ENCODE results near the gene ANKRD12.

- TF ChIP-seq POLR2A (IDR thresholded peaks at IDR 0.05; ENCODE audit: low read depth, low read length) (no peak), CTCF (IDR thresholded peaks at IDR 0.05 in 2 of 3, conservative IDR thresholded peaks at IDR 0.05 in 1 of 3; ENCODE audit: control insufficient read depth in 2 of 3, extremely low read depth in 1 of 3, insufficient read depth in 1 of 3, low read depth in 3 of 3, low read length in 3 of 3) (no peak), TARDBP (IDR thresholded peaks at IDR 0.05; ENCODE audit: borderline replicate concordance) (no peak), TAF1 (IDR thresholded peaks at IDR 0.05; ENCODE audit: borderline replicate concordance, low read depth, low read length) (no peak), PAX8 (IDR thresholded peaks at IDR 0.05) (no peak), MAX (IDR thresholded peaks at IDR 0.05; ENCODE audit: low read depth, low read length) (no peak), TCF3 (IDR thresholded peaks at IDR 0.05; ENCODE audit: borderline replicate concordance, insufficient read depth, low read depth, low read length) (no peak)
Measured at GRCh38 chr18:9292047-9292446, 155.5 kb downstream of the ANKRD12 start.

All from GM12878 (cell line).